PC-9 (cell line): ENCODE data around the gene VOPP1. TPM values are rescaled to one million over a fixed set of nuclear protein-coding genes. Genes with fewer than 3 reads are reported as not detected.

Experiments used
- BruUV-seq: library from RNA; stranded (reverse); fragments of 400-500 nt; replicated peaks from 2 replicates; lab custom pipeline; 2021; lab: Mats Ljungman, UMichigan
- CTCF ChIA-PET: fragments of 300-600 bp; sonication (Branson Sonifier 250); formaldehyde crosslinking; loops from one replicate; lab custom pipeline; 2022; ENCODE audit warnings: antibody characterized with exemption; lab: Charles Lee
- POLR2A ChIA-PET: fragments of 300-600 bp; sonication (Branson Sonifier 250); formaldehyde crosslinking; loops from one replicate; lab custom pipeline; 2022; ENCODE audit warnings: antibody characterized with exemption; ENCODE audit not compliant: unreplicated experiment; lab: Charles Lee
- DNase-seq, 2 experiments: peaks; one replicate each; pipeline versions ENCODE4 v3.0.0 to v3.0.0-alpha.2; 2015 to 2022; ENCODE audit warnings: mixed read lengths in 1 of 2
- H2AFZ ChIP-seq: fragments of 200-600 bp; sonication (generic); 2 replicates; pipeline ENCODE4 v1.8.1; 2017; ENCODE audit warnings: antibody characterized with exemption
- H3F3A ChIP-seq: fragments of 200-600 bp; sonication (generic); 2 replicates; pipeline ENCODE4 v1.8.1; 2017; ENCODE audit warnings: antibody characterized with exemption, mild to moderate bottlenecking, low read depth; ENCODE audit not compliant: insufficient read depth
- H3K27ac ChIP-seq: fragments of 200-600 bp; sonication (generic); 2 replicates; pipeline ENCODE4 v1.6.1; 2016; ENCODE audit warnings: mixed run types
- H3K27me3 ChIP-seq: fragments of 200-600 bp; sonication (generic); 2 replicates; pipeline ENCODE4 v1.6.1; 2016; ENCODE audit warnings: low read depth, mixed run types; ENCODE audit not compliant: insufficient read depth
- H3K36me3 ChIP-seq: fragments of 200-600 bp; sonication (generic); 2 replicates; pipeline ENCODE4 v1.6.1; 2016; ENCODE audit warnings: low read depth, mixed run types
- H3K4me1 ChIP-seq: fragments of 200-600 bp; sonication (generic); replicated peaks from 2 replicates; pipeline ENCODE4 v1.6.1; 2016; ENCODE audit warnings: mixed run types; ENCODE audit not compliant: insufficient read depth
- H3K4me2 ChIP-seq: fragments of 200-600 bp; sonication (generic); 2 replicates; pipeline ENCODE4 v1.6.1; 2017; ENCODE audit warnings: mixed run types
- H3K4me3 ChIP-seq: fragments of 200-600 bp; sonication (generic); 2 replicates; pipeline ENCODE4 v1.6.1; 2016; ENCODE audit warnings: mixed run types
- H3K79me2 ChIP-seq: fragments of 200-600 bp; sonication (generic); 2 replicates; pipeline ENCODE4 v1.6.1; 2017; ENCODE audit warnings: low read depth, mixed run types
- H3K9me2 ChIP-seq: fragments of 200-600 bp; sonication (generic); 2 replicates; pipeline ENCODE4 v1.8.1; 2017; ENCODE audit warnings: mild to moderate bottlenecking; ENCODE audit not compliant: insufficient read depth
- H3K9me3 ChIP-seq: fragments of 200-600 bp; sonication (generic); 2 replicates; pipeline ENCODE4 v1.8.1; 2016; ENCODE audit warnings: low read depth; ENCODE audit not compliant: insufficient read depth
- H4K20me1 ChIP-seq: fragments of 200-600 bp; sonication (generic); 2 replicates; pipeline ENCODE4 v1.8.1; 2017; ENCODE audit not compliant: insufficient read depth
- EZH2 ChIP-seq: fragments of 200-600 bp; sonication (generic); IDR thresholded peaks from 2 replicates; pipeline ENCODE4 v1.8.0; 2017; ENCODE audit warnings: antibody characterized with exemption, low read depth
- intact Hi-C: fragments of 100-400 bp; cut with micrococcal nuclease; formaldehyde crosslinking; loops from one replicate; pipeline ENCODE4 v1.10.0; 2022; ENCODE audit not compliant: unreplicated experiment
- total RNA-seq: library from RNA; stranded (reverse); gene quantifications from 2 replicates; pipeline ENCODE4 v1.2.3, GENCODE V29; 2021
- TF ChIP-seq, protein P1 (sequence below): fragments of 200-600 bp; sonication (generic); conservative IDR thresholded peaks from 2 replicates; pipeline ENCODE4 v1.6.1; 2017; ENCODE audit warnings: mixed run types, antibody characterized with exemption, mild to moderate bottlenecking, moderate library complexity

VOPP1 gene
- total RNA-seq, 1 experiment from 2014 or later: 207 TPM

GRCh38 chr7:55478700-55479099 is 93.6 kb downstream of the VOPP1 start:
- intact Hi-C loops: no loop called here
- no peaks in the 10 kb centered on the region for H3K9me2 ChIP-seq
- no peaks in the 10 kb centered on the region for H3K27me3 ChIP-seq
- H3K79me2 ChIP-seq: no peaks in the 10 kb centered on the region
- H3K9me3 ChIP-seq: no peaks in the 10 kb centered on the region
- no peak overlapping the region for H3K4me2 ChIP-seq
- no TSS peak for BruUV-seq
- peaks cover 16% of the 10 kb centered on the region for H3K36me3 ChIP-seq
- DNase-seq: no peak
- peaks cover 14% of the 10 kb centered on the region for H3F3A ChIP-seq
- H2AFZ ChIP-seq: no peak overlapping the region
- H4K20me1 ChIP-seq: peaks cover 23% of the 10 kb centered on the region
- TF ChIP-seq, protein P1, sequence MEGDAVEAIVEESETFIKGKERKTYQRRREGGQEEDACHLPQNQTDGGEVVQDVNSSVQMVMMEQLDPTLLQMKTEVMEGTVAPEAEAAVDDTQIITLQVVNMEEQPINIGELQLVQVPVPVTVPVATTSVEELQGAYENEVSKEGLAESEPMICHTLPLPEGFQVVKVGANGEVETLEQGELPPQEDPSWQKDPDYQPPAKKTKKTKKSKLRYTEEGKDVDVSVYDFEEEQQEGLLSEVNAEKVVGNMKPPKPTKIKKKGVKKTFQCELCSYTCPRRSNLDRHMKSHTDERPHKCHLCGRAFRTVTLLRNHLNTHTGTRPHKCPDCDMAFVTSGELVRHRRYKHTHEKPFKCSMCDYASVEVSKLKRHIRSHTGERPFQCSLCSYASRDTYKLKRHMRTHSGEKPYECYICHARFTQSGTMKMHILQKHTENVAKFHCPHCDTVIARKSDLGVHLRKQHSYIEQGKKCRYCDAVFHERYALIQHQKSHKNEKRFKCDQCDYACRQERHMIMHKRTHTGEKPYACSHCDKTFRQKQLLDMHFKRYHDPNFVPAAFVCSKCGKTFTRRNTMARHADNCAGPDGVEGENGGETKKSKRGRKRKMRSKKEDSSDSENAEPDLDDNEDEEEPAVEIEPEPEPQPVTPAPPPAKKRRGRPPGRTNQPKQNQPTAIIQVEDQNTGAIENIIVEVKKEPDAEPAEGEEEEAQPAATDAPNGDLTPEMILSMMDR: no peak
- no peak for TF ChIP-seq EZH2
- no peak overlapping the region for H3K4me3 ChIP-seq
- ChIA-PET CTCF (no interaction called here), POLR2A (no interaction called here)
- H3K27ac ChIP-seq: no peak overlapping the region
- H3K4me1 ChIP-seq: no peaks in the 10 kb centered on the region

DNA sequence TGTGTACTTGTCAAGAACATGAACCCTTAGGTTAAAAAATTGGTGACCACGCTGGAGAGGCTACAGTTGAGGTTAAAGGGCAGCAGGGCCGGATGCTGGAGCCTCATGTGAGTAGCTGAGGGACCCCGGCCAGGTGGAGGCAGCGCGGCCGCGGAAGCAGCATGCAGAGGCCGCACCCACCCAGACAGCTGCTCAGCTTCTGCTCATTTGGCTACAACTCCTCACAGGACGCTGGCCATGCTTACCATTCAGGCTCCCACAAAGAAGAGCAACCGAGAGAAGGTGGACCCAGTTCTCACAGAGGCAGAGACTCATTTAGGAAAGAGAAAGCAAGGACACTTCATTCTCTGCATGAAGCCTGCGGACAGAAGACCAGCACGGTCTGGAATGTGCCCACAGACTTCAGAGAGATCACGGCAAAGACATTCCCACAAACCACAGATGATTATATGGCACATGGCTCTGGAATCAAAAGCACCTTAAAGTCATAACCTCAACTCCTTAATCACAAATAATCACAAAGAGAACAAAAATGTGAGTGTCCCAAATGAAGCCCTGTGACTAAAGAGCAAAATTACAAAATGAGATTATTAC is 94.4 kb downstream of the VOPP1 start:
- intact Hi-C loops: no loop called here
- BruUV-seq: no TSS peak
- Histone ChIP-seq H4K20me1 (peaks cover 27% of the 10 kb centered on the region), H3K4me3 (no peak overlapping the region), H3K27me3 (no peaks in the 10 kb centered on the region), H3K27ac (no peak overlapping the region), H3K9me3 (no peaks in the 10 kb centered on the region), H3K4me2 (no peak overlapping the region), H3K4me1 (no peaks in the 10 kb centered on the region), H3K79me2 (no peaks in the 10 kb centered on the region), H3K36me3 (peaks cover 22% of the 10 kb centered on the region), H3K9me2 (no peaks in the 10 kb centered on the region), H3F3A (peaks cover 14% of the 10 kb centered on the region), H2AFZ (no peak overlapping the region)
- DNase-seq: no peak
- TF ChIP-seq, protein P1: no peak
- TF ChIP-seq EZH2: no peak
- ChIA-PET CTCF (no interaction called here), POLR2A (no interaction called here)

DNA sequence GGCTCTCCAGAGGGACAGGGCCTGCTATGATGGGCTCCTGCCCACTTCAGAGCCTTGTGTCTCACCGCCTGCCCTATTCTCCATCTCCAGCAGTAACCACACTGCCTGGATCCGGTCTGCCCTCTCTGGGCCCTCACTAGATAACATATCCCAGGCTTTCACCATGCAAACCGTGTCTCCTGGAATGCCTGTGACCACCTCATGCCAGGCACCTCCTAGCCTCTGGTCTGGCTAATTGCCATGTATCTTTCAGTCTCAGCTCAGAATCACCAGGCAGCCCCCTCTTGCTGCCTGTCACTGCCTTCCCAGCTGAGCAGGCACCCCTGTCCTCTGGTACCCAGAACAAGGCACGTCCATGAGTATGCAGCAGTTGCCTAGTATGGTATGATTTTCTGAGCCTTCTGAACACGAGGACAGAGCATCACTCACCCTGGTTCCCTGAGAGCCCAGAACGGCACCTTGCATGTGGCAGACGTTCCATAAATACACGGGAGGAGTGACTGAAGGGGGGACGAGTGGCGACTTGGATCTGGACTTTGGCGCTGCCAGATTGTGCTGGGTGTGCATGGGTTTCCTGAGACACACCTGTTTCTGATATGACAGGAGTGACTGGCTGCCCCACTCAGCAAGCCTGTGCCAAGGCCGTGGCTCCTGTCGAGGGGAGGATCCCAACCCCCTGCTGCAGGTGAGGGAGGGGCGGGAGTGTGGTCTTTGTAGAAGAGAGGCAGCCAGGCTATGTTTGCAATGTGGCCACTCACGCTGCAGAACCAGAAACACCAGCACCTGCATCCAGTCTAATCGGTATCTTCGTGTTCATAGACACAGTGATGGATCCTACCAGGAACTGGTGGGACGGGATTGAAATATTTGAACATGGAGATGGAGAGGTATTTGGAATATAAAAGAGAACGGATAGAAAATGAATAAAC is 95.2 kb downstream of the VOPP1 start:
- Histone ChIP-seq H3F3A (peaks cover 14% of the 10 kb centered on the region), H3K79me2 (no peaks in the 10 kb centered on the region), H4K20me1 (peaks cover 27% of the 10 kb centered on the region), H3K27me3 (no peaks in the 10 kb centered on the region), H3K27ac (no peak overlapping the region), H2AFZ (no peak overlapping the region), H3K4me3 (no peak overlapping the region), H3K9me2 (no peaks in the 10 kb centered on the region), H3K4me1 (no peaks in the 10 kb centered on the region), H3K36me3 (peaks cover 18% of the 10 kb centered on the region), H3K4me2 (no peak overlapping the region), H3K9me3 (no peaks in the 10 kb centered on the region)
- ChIA-PET POLR2A (no interaction called here), CTCF (no interaction called here)
- no TSS peak for BruUV-seq
- no peak for TF ChIP-seq EZH2
- TF ChIP-seq, protein P1: no peak
- DNase-seq: no peak
- intact Hi-C loops: no loop called here
